ENCODE measurements around the gene CD248. TPM values are rescaled to one million over a fixed set of nuclear protein-coding genes. Genes with fewer than 3 reads are reported as not detected.
A peak's percentile ranks its signal among the peaks of the same experiment; 100 is the strongest.

The CD248 gene
- polyA plus RNA-seq, 2 of the 4 experiments (the other 2 are of a cell fraction), result 0.03 TPM; not detected in 1

DNA sequence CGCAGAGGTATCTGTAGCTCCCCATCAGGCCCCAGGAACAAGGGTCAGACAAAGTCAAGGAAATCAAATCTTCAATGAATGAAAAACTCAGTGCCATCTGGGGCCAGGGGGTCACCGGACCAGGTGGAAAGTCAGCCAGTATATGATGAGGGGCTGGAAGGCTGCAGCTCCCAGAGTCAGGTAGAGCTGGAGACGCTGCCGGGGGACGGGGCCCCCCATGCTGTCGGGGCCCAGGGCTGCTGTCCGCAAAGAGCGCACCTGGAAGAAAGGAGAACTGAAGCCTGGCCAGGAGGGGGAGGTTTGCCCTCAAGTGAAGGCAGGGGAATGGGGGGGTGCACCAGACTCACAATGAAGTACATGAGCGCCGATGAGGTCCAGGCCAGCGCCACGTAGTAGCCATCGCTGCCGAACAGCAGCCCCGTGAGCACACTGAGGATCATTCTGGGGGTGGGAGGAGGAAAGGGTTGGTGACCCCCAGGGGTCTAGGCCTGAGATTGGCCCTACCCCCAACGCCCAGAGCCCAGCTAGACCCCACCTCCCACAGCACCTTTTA lies 32.2 kb downstream of the CD248 start:
- no peak overlapping the region for H3K27ac ChIP-seq
- H3K9me3 ChIP-seq, result no peaks in the 10 kb centered on the region
- ATAC-seq (no peak), DNase-seq (ENCODE audit: low read depth in 1 of 2, low spot score in 1 of 2) (no peak), FAIRE-seq (no peak)
- WGBS (ENCODE audit: missing lambda C conversion rate), result 92% methylated on average over 16 of the region's 16 CpGs
- H3K4me3 ChIP-seq, result no peak overlapping the region
- no peak overlapping the region for H3K4me2 ChIP-seq
- peaks cover 30% of the 10 kb centered on the region for H3K4me1 ChIP-seq
- POLR2A ChIA-PET, result no interaction called here
- TF ChIP-seq HOXB5 (CRISPR knock-in tag; IDR thresholded peaks at IDR 0.05), result no peak
- TF ChIP-seq CBX2 (IDR thresholded peaks at IDR 0.05; ENCODE audit: borderline replicate concordance, low read depth), result no peak
- CTCF ChIA-PET, result interaction anchor here (0.9 to 8.3 kb wide), 4 partner anchors 26 to 62 kb away, joined by 3 to 63 read pairs (median 3); partner anchors contain the start of gene B4GAT1

DNA sequence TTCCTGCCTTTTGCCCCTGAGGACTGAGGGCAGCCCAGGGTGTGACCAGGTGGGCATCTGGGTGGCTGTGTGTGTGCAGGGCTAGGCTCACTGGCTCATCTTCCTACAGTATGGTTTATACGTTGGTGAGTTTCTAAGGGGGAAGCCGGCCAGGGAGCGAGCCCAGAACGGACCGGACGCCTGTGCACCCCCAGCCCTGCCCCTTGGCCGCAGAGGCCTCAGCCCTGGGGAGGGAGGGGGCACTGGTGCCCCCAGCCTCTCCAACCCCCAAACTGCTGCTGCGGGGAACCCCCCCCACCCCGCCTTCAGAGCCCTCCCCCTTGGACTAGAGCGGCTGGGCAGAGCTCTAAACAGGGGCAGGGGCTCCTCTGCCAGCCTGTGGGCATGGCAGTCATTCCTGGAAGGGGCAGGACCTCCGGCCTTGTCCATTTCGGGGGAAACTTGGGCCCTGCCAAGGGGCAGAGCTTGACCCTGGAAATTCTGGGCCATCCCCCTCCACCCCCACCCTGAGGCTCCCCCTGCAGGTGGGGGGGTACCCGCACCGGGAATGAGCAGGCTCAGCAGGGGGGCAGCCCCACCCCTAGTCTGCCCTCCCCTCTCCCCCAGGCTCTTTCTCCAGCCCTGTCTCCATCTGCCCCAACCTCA lies 33.3 kb downstream of the CD248 start:
- DNase-seq (ENCODE audit: low read depth in 1 of 2, low spot score in 1 of 2), result no peak
- no peak overlapping the region for H3K4me3 ChIP-seq
- no peaks in the 10 kb centered on the region for H3K9me3 ChIP-seq
- H3K4me1 ChIP-seq, result peaks cover 33% of the 10 kb centered on the region
- no peak for ATAC-seq
- TF ChIP-seq, protein P1, sequence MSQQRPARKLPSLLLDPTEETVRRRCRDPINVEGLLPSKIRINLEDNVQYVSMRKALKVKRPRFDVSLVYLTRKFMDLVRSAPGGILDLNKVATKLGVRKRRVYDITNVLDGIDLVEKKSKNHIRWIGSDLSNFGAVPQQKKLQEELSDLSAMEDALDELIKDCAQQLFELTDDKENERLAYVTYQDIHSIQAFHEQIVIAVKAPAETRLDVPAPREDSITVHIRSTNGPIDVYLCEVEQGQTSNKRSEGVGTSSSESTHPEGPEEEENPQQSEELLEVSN (IDR thresholded peaks at IDR 0.05; ENCODE audit: borderline replicate concordance, low read depth), result no peak
- TF ChIP-seq, protein P2, sequence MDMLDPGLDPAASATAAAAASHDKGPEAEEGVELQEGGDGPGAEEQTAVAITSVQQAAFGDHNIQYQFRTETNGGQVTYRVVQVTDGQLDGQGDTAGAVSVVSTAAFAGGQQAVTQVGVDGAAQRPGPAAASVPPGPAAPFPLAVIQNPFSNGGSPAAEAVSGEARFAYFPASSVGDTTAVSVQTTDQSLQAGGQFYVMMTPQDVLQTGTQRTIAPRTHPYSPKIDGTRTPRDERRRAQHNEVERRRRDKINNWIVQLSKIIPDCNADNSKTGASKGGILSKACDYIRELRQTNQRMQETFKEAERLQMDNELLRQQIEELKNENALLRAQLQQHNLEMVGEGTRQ (IDR thresholded peaks at IDR 0.05), result no peak
- TF ChIP-seq EHMT2 (IDR thresholded peaks at IDR 0.05; ENCODE audit: low read depth) (no peak), SREBF2 (IDR thresholded peaks at IDR 0.05) (no peak)
- H3K27ac ChIP-seq, result no peak overlapping the region
- 98% methylated on average over 9 of the region's 14 CpGs for WGBS (ENCODE audit: missing lambda C conversion rate)
- FAIRE-seq, result no peak
- H3K4me2 ChIP-seq, result no peak overlapping the region
- ChIA-PET CTCF (interaction anchor here (0.6 to 8.3 kb wide), 26 partner anchors 7 to 578 kb away, joined by 3 to 63 read pairs (median 5); partner anchors contain the start of genes RIN1 and TMEM151A), POLR2A (no interaction called here)

DNA sequence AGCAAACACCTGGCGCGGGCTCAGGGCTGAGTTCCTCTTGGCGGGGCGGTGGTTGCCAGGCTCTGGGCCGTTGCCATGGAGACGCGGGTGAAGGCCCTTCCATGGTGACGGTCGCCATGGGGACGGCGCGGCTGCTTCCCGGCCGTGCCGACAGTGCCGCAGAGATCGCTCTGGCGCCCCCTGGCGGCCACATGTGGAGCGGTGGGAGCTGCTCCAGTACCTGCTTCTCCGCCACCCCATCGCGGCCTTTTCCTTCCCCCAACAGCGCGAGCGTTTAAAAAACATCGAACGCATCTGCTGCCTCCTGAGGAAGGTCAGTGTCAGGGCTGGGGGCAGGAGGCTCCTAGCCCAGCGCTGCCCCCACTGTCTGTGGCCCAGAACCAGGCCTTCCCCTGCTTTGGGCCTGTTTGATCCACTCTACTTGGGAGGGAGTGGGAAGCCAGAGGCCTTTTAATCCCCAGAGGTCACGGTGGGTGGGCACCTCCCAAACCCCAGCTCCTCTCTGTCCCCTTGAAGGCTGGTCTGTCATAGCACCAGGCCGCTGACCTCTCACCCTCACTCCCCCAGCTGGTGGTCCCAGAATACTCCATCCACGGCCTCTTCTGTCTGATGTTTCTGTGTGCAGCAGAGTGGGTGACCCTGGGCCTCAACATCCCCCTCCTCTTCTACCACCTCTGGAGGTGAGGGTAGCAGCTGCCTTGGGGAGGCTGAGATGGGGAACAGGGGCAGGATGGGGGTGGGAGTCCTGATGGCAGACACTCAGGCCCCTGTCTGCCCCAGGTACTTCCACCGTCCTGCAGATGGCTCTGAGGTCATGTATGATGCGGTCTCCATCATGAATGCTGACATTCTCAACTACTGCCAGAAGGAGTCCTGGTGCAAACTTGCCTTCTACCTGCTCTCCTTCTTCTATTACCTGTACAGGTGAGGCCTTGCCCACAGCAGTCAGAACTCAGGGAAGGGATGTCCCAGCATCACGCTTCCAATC lies 34.1 kb downstream of the CD248 start:
- Histone ChIP-seq H3K4me2 (peak overlapping the region; percentile 34), H3K4me1 (peaks cover 33% of the 10 kb centered on the region), H3K9me3 (no peaks in the 10 kb centered on the region), H3K27ac (peak overlapping the region in 1 of 2 experiments; percentile 55; a peak in 2 of 6 replicates), H3K4me3 (no peak overlapping the region)
- DNase-seq (ENCODE audit: low read depth in 1 of 2, low spot score in 1 of 2), result peak; percentile 89 to 96
- CTCF ChIA-PET, result interaction anchor here (0.6 to 3.8 kb wide), 32 partner anchors 8 to 577 kb away, joined by 3 to 27 read pairs (median 4); partner anchors contain the start of genes RIN1 and TMEM151A
- FAIRE-seq, result peak; percentile 32
- peak; percentile 58 to 89 for ATAC-seq
- WGBS (ENCODE audit: missing lambda C conversion rate), result 32% methylated on average over 18 of the region's 35 CpGs
- POLR2A ChIA-PET, result interaction anchor here (1.5 kb wide), 1 partner anchor 15 kb away, joined by 6 read pairs; the partner anchor contains the start of gene RAB1B
- TF ChIP-seq MYC (IDR thresholded peaks at IDR 0.05; ENCODE audit: borderline replicate concordance, low read length) (0 out of 2 replicates have a peak, but pooled peaks have one; percentile 21), FOSL2 (IDR thresholded peaks at IDR 0.05) (no peak), FOSL2 (CRISPR knock-in tag; IDR thresholded peaks at IDR 0.05) (no peak), MAZ (IDR thresholded peaks at IDR 0.05; ENCODE audit: borderline replicate concordance, low read depth, low read length) (0 out of 2 replicates have a peak, but pooled peaks have one; percentile 18), SMC3 (IDR thresholded peaks at IDR 0.05) (peak; percentile 66), NR3C1 (IDR thresholded peaks at IDR 0.05) (no peak), GATA3 (IDR thresholded peaks at IDR 0.05; ENCODE audit: borderline replicate concordance) (0 out of 2 replicates have a peak, but pooled peaks have one; percentile 6), RFX5 (IDR thresholded peaks at IDR 0.05) (peak; percentile 54; the same call in 1 of the 2 replicates), NPAS2 (CRISPR knock-in tag; IDR thresholded peaks at IDR 0.05; ENCODE audit: borderline replicate concordance) (no peak), POLR2AphosphoS2 (conservative IDR thresholded peaks at IDR 0.05; ENCODE audit: low read length) (0 out of 2 replicates have a peak, but pooled peaks have one; percentile 2), JUN (IDR thresholded peaks at IDR 0.05) (peak in 1 of 2 experiments; percentile 35; a peak in 2 of 5 replicates)
- TF ChIP-seq, protein P3, sequence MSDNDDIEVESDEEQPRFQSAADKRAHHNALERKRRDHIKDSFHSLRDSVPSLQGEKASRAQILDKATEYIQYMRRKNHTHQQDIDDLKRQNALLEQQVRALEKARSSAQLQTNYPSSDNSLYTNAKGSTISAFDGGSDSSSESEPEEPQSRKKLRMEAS (IDR thresholded peaks at IDR 0.05), result peak; percentile 63
- TF ChIP-seq, protein P4, sequence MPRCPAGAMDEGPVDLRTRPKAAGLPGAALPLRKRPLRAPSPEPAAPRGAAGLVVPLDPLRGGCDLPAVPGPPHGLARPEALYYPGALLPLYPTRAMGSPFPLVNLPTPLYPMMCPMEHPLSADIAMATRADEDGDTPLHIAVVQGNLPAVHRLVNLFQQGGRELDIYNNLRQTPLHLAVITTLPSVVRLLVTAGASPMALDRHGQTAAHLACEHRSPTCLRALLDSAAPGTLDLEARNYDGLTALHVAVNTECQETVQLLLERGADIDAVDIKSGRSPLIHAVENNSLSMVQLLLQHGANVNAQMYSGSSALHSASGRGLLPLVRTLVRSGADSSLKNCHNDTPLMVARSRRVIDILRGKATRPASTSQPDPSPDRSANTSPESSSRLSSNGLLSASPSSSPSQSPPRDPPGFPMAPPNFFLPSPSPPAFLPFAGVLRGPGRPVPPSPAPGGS (IDR thresholded peaks at IDR 0.05), result no peak
- TF ChIP-seq, protein P5, sequence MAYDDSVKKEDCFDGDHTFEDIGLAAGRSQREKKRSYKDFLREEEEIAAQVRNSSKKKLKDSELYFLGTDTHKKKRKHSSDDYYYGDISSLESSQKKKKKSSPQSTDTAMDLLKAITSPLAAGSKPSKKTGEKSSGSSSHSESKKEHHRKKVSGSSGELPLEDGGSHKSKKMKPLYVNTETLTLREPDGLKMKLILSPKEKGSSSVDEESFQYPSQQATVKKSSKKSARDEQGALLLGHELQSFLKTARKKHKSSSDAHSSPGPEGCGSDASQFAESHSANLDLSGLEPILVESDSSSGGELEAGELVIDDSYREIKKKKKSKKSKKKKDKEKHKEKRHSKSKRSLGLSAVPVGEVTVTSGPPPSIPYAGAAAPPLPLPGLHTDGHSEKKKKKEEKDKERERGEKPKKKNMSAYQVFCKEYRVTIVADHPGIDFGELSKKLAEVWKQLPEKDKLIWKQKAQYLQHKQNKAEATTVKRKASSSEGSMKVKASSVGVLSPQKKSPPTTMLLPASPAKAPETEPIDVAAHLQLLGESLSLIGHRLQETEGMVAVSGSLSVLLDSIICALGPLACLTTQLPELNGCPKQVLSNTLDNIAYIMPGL (CRISPR knock-in tag; IDR thresholded peaks at IDR 0.05; ENCODE audit: borderline replicate concordance), result no peak
- TF ChIP-seq, protein P6, sequence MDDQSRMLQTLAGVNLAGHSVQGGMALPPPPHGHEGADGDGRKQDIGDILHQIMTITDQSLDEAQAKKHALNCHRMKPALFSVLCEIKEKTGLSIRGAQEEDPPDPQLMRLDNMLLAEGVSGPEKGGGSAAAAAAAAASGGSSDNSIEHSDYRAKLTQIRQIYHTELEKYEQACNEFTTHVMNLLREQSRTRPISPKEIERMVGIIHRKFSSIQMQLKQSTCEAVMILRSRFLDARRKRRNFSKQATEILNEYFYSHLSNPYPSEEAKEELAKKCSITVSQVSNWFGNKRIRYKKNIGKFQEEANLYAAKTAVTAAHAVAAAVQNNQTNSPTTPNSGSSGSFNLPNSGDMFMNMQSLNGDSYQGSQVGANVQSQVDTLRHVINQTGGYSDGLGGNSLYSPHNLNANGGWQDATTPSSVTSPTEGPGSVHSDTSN (IDR thresholded peaks at IDR 0.05), result 0 out of 2 replicates have a peak, but pooled peaks have one; percentile 43
- TF ChIP-seq, protein P2 (IDR thresholded peaks at IDR 0.05), result no peak
